GM19328 (cell line): Measurements from ENCODE around the gene ADGRD1.

ENCODE experiments used
- ATAC-seq: cut with Tn5 transposase; IDR thresholded peaks from one replicate; pipeline ENCODE4 v1.9.1; 2021; ENCODE audit warnings: mild to moderate bottlenecking, moderate library complexity; ENCODE audit not compliant: unreplicated experiment

Gene ADGRD1

GRCh38 chr12:131097202-131098177 is 143.8 kb downstream of the ADGRD1 start:
- ATAC-seq, result no peak

GRCh38 chr12:131098178-131098981 is 144.7 kb downstream of the ADGRD1 start:
- ATAC-seq, result no peak

- ATAC-seq, result no peak
These were observed 146.4 kb downstream of the ADGRD1 start for GRCh38 chr12:131100031-131100674.

- no peak for ATAC-seq
These were observed 147.3 kb downstream of the ADGRD1 start for GRCh38 chr12:131101006-131101405.

- ATAC-seq, result peak; percentile 59
These were observed 148.2 kb downstream of the ADGRD1 start for GRCh38 chr12:131101703-131102492.

- ATAC-seq, result no peak
These were observed 148.8 kb downstream of the ADGRD1 start for GRCh38 chr12:131102493-131102931.

GRCh38 chr12:131102991-131103668 is 149.4 kb downstream of the ADGRD1 start:
- ATAC-seq, result no peak

GRCh38 chr12:131103669-131104462 is 150.2 kb downstream of the ADGRD1 start:
- ATAC-seq, result no peak

- peak; percentile 61 for ATAC-seq
These were observed 151.0 kb downstream of the ADGRD1 start for GRCh38 chr12:131104463-131105350.

GRCh38 chr12:131105351-131105735 is 151.6 kb downstream of the ADGRD1 start:
- ATAC-seq, result no peak

- ATAC-seq, result no peak
These were observed 152.1 kb downstream of the ADGRD1 start for GRCh38 chr12:131105736-131106348.

- no peak for ATAC-seq
These were observed 152.7 kb downstream of the ADGRD1 start for GRCh38 chr12:131106349-131106941.

GRCh38 chr12:131108177-131108955 is 154.7 kb downstream of the ADGRD1 start:
- ATAC-seq, result no peak

- no peak for ATAC-seq
These were observed 157.7 kb downstream of the ADGRD1 start for GRCh38 chr12:131111446-131111845.

GRCh38 chr12:131112021-131112420 is 158.3 kb downstream of the ADGRD1 start:
- no peak for ATAC-seq

- ATAC-seq, result no peak
These were observed 159.1 kb downstream of the ADGRD1 start for GRCh38 chr12:131112700-131113290.
